HEK293 (cell line): ENCODE results near the gene HOXB9.

Experiments used
- CTCF ChIA-PET: fragments of 350-600 bp; formaldehyde crosslinking; extraction: SDS; loops from one replicate; lab custom pipeline; 2021; ENCODE audit warnings: antibody characterized with exemption; lab: Yijun Ruan, JAX
- POLR2A ChIA-PET: fragments of 300-600 bp; formaldehyde crosslinking; extraction: SDS; loops from one replicate; lab custom pipeline; 2020; ENCODE audit warnings: antibody characterized with exemption, inconsistent platforms; lab: Yijun Ruan, JAX
- H3K27ac ChIP-seq: fragments of 200-500 bp; sonication (Bioruptor generic); 2 replicates; pipeline ENCODE4 v1.5.1; 2014; ENCODE audit warnings: low read depth, low read length, control low read depth, inconsistent platforms; ENCODE audit errors: extremely low read depth
- H3K36me3 ChIP-seq, 2 experiments: fragments of 200-500 bp in 1 of 2; sonication (Bioruptor generic) in 1 of 2; 1 replicate in 1 of 2; 2 replicates in 1 of 2; pipeline ENCODE4 v1.5.1; 2014 to 2017; ENCODE audit warnings: inconsistent platforms in 2 of 2, low read length in 2 of 2; ENCODE audit not compliant: control insufficient read depth in 2 of 2, insufficient read depth in 1 of 2
- H3K4me1 ChIP-seq: fragments of 200-500 bp; sonication (Bioruptor generic); 2 replicates; pipeline ENCODE4 v1.5.1; 2014; ENCODE audit warnings: mild to moderate bottlenecking, low read length, inconsistent platforms; ENCODE audit not compliant: control insufficient read depth, insufficient read depth
- H3K4me3 ChIP-seq: 2 replicates; pipeline ENCODE4 v1.5.1; 2011; ENCODE audit warnings: low read depth, mild to moderate bottlenecking, control low read depth, low read length, moderate library complexity
- H3K9me3 ChIP-seq: fragments of 200-500 bp; sonication (Bioruptor generic); 2 replicates; pipeline ENCODE4 v1.5.1; 2014; ENCODE audit warnings: low read depth, low read length, inconsistent platforms; ENCODE audit not compliant: control insufficient read depth, insufficient read depth
- GLI2 ChIP-seq: fragments of 450-650 bp; formaldehyde crosslinking; IDR thresholded peaks from 2 replicates; pipeline ENCODE4; 2017; ENCODE audit warnings: missing biosample characterization, missing genetic modification characterization, low read depth, borderline replicate concordance
- HOXC10 ChIP-seq: sonication (generic); formaldehyde crosslinking; IDR thresholded peaks from 2 replicates; pipeline ENCODE4 v1.8.1; 2023; ENCODE audit warnings: mild to moderate bottlenecking, missing genetic modification reagents
- MZF1 ChIP-seq: fragments of 450-650 bp; formaldehyde crosslinking; IDR thresholded peaks from 2 replicates; pipeline ENCODE4 v1.5.1; 2017; ENCODE audit warnings: missing biosample characterization, missing genetic modification characterization, borderline replicate concordance
- SCRT2 ChIP-seq: fragments of 450-650 bp; formaldehyde crosslinking; IDR thresholded peaks from 2 replicates; pipeline ENCODE4 v1.5.1; 2016; ENCODE audit warnings: missing biosample characterization, missing genetic modification characterization
- TRIM28 ChIP-seq: IDR thresholded peaks from 2 replicates; pipeline ENCODE4 v1.6.1; 2011; ENCODE audit warnings: low read length, control low read depth, borderline replicate concordance
- ZBTB20 ChIP-seq: fragments of 450-650 bp; formaldehyde crosslinking; IDR thresholded peaks from 2 replicates; pipeline ENCODE4 v1.5.1; 2016; ENCODE audit warnings: missing biosample characterization, missing genetic modification characterization
- ZBTB21 ChIP-seq: fragments of 450-650 bp; formaldehyde crosslinking; IDR thresholded peaks from 2 replicates; pipeline ENCODE4 v1.5.1; 2017; ENCODE audit warnings: missing biosample characterization, missing genetic modification characterization
- ZBTB44 ChIP-seq: fragments of 450-650 bp; IDR thresholded peaks from 2 replicates; pipeline ENCODE4 v1.5.1; 2018; ENCODE audit warnings: missing biosample characterization, mild to moderate bottlenecking, missing genetic modification characterization
- ZFP69B ChIP-seq: fragments of 450-650 bp; formaldehyde crosslinking; IDR thresholded peaks from 2 replicates; pipeline ENCODE4 v1.5.1; 2016; ENCODE audit warnings: missing biosample characterization, missing genetic modification characterization
- ZNF140 ChIP-seq: fragments of 450-650 bp; formaldehyde crosslinking; IDR thresholded peaks from 2 replicates; pipeline ENCODE4 v1.5.1; 2016; ENCODE audit warnings: missing biosample characterization, missing genetic modification characterization
- ZNF155 ChIP-seq: fragments of 450-650 bp; formaldehyde crosslinking; IDR thresholded peaks from 2 replicates; pipeline ENCODE4 v1.5.1; 2016; ENCODE audit warnings: missing biosample characterization, missing genetic modification characterization
- ZNF175 ChIP-seq: fragments of 450-650 bp; formaldehyde crosslinking; IDR thresholded peaks from 2 replicates; pipeline ENCODE4 v1.5.1; 2016; ENCODE audit warnings: missing biosample characterization, missing genetic modification characterization
- ZNF223 ChIP-seq: fragments of 450-650 bp; formaldehyde crosslinking; IDR thresholded peaks from 2 replicates; pipeline ENCODE4 v1.5.1; 2016; ENCODE audit warnings: missing biosample characterization, missing genetic modification characterization
- ZNF248 ChIP-seq: fragments of 450-650 bp; formaldehyde crosslinking; IDR thresholded peaks from 2 replicates; pipeline ENCODE4 v1.5.1; 2017; ENCODE audit warnings: missing biosample characterization, missing genetic modification characterization
- ZNF394 ChIP-seq: fragments of 450-650 bp; formaldehyde crosslinking; IDR thresholded peaks from 2 replicates; pipeline ENCODE4 v1.5.1; 2016; ENCODE audit warnings: missing biosample characterization, missing genetic modification characterization, mild to moderate bottlenecking, moderate library complexity, borderline replicate concordance
- ZNF416 ChIP-seq: fragments of 450-650 bp; formaldehyde crosslinking; IDR thresholded peaks from 2 replicates; pipeline ENCODE4 v1.5.1; 2016; ENCODE audit warnings: missing biosample characterization, missing genetic modification characterization
- ZNF488 ChIP-seq: fragments of 450-650 bp; formaldehyde crosslinking; IDR thresholded peaks from 2 replicates; pipeline ENCODE4 v1.5.1; 2016; ENCODE audit warnings: missing biosample characterization, missing genetic modification characterization
- ZNF514 ChIP-seq: fragments of 450-650 bp; formaldehyde crosslinking; IDR thresholded peaks from 2 replicates; pipeline ENCODE4 v1.5.1; 2016; ENCODE audit warnings: missing biosample characterization, missing genetic modification characterization
- ZNF555 ChIP-seq: fragments of 450-650 bp; formaldehyde crosslinking; conservative IDR thresholded peaks from 2 replicates; pipeline ENCODE4 v1.5.1; 2017; ENCODE audit warnings: missing biosample characterization, mild to moderate bottlenecking, missing genetic modification characterization, inconsistent platforms
- ZNF596 ChIP-seq: fragments of 450-650 bp; IDR thresholded peaks from 2 replicates; pipeline ENCODE4 v1.5.0; 2018; ENCODE audit warnings: missing biosample characterization, mild to moderate bottlenecking, missing genetic modification characterization, moderate library complexity
- ZNF600 ChIP-seq: fragments of 450-650 bp; formaldehyde crosslinking; IDR thresholded peaks from 2 replicates; pipeline ENCODE4 v1.5.1; 2016; ENCODE audit warnings: missing biosample characterization, missing genetic modification characterization
- ZNF610 ChIP-seq: fragments of 450-650 bp; formaldehyde crosslinking; IDR thresholded peaks from 2 replicates; pipeline ENCODE4 v1.5.1; 2016; ENCODE audit warnings: missing biosample characterization, missing genetic modification characterization, borderline replicate concordance
- ZNF621 ChIP-seq: fragments of 450-650 bp; formaldehyde crosslinking; IDR thresholded peaks from 2 replicates; pipeline ENCODE4 v1.5.1; 2017; ENCODE audit warnings: missing biosample characterization, missing genetic modification characterization
- ZNF624 ChIP-seq: fragments of 450-650 bp; formaldehyde crosslinking; IDR thresholded peaks from 2 replicates; pipeline ENCODE4 v1.5.1; 2017; ENCODE audit warnings: missing biosample characterization, missing genetic modification characterization
- ZNF692 ChIP-seq: fragments of 450-650 bp; formaldehyde crosslinking; IDR thresholded peaks from 2 replicates; pipeline ENCODE4 v1.5.1; 2016; ENCODE audit warnings: missing biosample characterization, missing genetic modification characterization
- ZNF776 ChIP-seq: fragments of 450-650 bp; formaldehyde crosslinking; IDR thresholded peaks from 2 replicates; pipeline ENCODE4 v1.5.0; 2017; ENCODE audit warnings: missing biosample characterization, missing genetic modification characterization, borderline replicate concordance
- ZNF785 ChIP-seq: fragments of 450-650 bp; formaldehyde crosslinking; IDR thresholded peaks from 2 replicates; pipeline ENCODE4 v1.5.1; 2016; ENCODE audit warnings: missing biosample characterization, missing genetic modification characterization

The HOXB9 gene

GRCh38 chr17:48646183-48647102 is 20.3 kb upstream of the HOXB9 start (continued):
- TF ChIP-seq ZNF488 (tag by site-specific recombination) = no peak
- TF ChIP-seq ZNF596 (tag by site-specific recombination) = peak; percentile 100
- no peak for TF ChIP-seq ZNF140
- no peak for TF ChIP-seq ZNF514 (tag by site-specific recombination)
- TF ChIP-seq, all 188 proteins: peak for 62

GRCh38 chr17:48645639-48646182 is 19.6 kb upstream of the HOXB9 start:
- POLR2A ChIA-PET = interaction anchor here (0.8 to 3.5 kb wide), 6 partner anchors 9 to 350 kb away, joined by 3 to 23 read pairs (median 4); partner anchors contain the start of gene HOXB9
- H3K36me3 ChIP-seq = peaks cover 0 to 20% of the 10 kb centered on the region in 2 experiments; a peak in 1 of 3 replicates
- TF ChIP-seq ZNF555 (tag by site-specific recombination) = no peak
- TF ChIP-seq ZFP69B = no peak
- no peak for TF ChIP-seq ZNF776
- TF ChIP-seq ZNF394 = no peak
- no peak for TF ChIP-seq ZNF692
- TF ChIP-seq ZNF610 = no peak
- no peak for TF ChIP-seq ZBTB44 (tag by site-specific recombination)
- no peak for TF ChIP-seq GLI2 (tag by site-specific recombination)
- TF ChIP-seq TRIM28 = no peak
- no peak for TF ChIP-seq ZNF621 (tag by site-specific recombination)
- no peaks in the 10 kb centered on the region for H3K9me3 ChIP-seq
- H3K4me1 ChIP-seq = peaks cover 6% of the 10 kb centered on the region
- CTCF ChIA-PET = interaction anchor here (0.6 to 1.6 kb wide), 6 partner anchors 9 to 384 kb away, joined by 3 to 7 read pairs (median 4); no protein-coding TSS in a partner anchor
- peak overlapping the region; percentile 93 for H3K27ac ChIP-seq
- peak overlapping the region; percentile 80 for H3K4me3 ChIP-seq

GRCh38 chr17:48644910-48645557 is 18.9 kb upstream of the HOXB9 start:
- Histone ChIP-seq H3K9me3 (no peaks in the 10 kb centered on the region), H3K4me3 (peak overlapping the region; percentile 80), H3K4me1 (peaks cover 6% of the 10 kb centered on the region), H3K27ac (peak overlapping the region; percentile 93; the same call in 1 of the 2 replicates), H3K36me3 (peaks cover 0 to 20% of the 10 kb centered on the region in 2 experiments; a peak in 1 of 3 replicates)
- ChIA-PET CTCF (interaction anchor here (0.6 to 1.4 kb wide), 3 partner anchors 8 to 583 kb away, joined by 3 to 7 read pairs (median 3); no protein-coding TSS in a partner anchor), POLR2A (interaction anchor here (3.5 kb wide), 1 partner anchor 19 kb away, joined by 17 read pairs; the partner anchor contains the start of gene HOXB9)
- TF ChIP-seq ZNF223 (tag by site-specific recombination) (no peak), ZNF624 (no peak), ZNF416 (no peak), ZNF248 (tag by site-specific recombination) (no peak), ZNF785 (no peak), MZF1 (tag by site-specific recombination) (no peak), SCRT2 (no peak), ZNF175 (tag by site-specific recombination) (no peak), HOXC10 (no peak), ZBTB21 (tag by site-specific recombination) (no peak), ZNF394 (no peak), ZNF155 (tag by site-specific recombination) (no peak), ZNF776 (no peak), ZNF600 (tag by site-specific recombination) (no peak), ZBTB20 (tag by site-specific recombination) (peak; percentile 29; the same call in 1 of the 2 replicates), ZNF488 (tag by site-specific recombination) (no peak)
